Fibroblast of pulmonary artery (primary cell): Measurements from ENCODE around the gene ZG16B.

Source experiments
- DNase-seq: peaks from one replicate; pipeline ENCODE4 v3.0.0-alpha.2; 2010; ENCODE audit warnings: low read depth
- H3K4me3 ChIP-seq: replicated peaks from 2 replicates; pipeline ENCODE4 v1.5.1; 2011; ENCODE audit warnings: low read depth, mild to moderate bottlenecking, control low read depth, low read length, moderate library complexity
- CTCF ChIP-seq: IDR thresholded peaks from 2 replicates; pipeline ENCODE4 v1.5.1; 2011; ENCODE audit warnings: mild to moderate bottlenecking, control low read depth, low read length, inconsistent platforms; ENCODE audit errors: missing control alignments

Gene ZG16B

GRCh38 chr16:2836646-2837508 lies 6.8 kb downstream of the ZG16B start:
- no peak for DNase-seq
- H3K4me3 ChIP-seq, result no peak overlapping the region
- no peak for TF ChIP-seq CTCF

DNA sequence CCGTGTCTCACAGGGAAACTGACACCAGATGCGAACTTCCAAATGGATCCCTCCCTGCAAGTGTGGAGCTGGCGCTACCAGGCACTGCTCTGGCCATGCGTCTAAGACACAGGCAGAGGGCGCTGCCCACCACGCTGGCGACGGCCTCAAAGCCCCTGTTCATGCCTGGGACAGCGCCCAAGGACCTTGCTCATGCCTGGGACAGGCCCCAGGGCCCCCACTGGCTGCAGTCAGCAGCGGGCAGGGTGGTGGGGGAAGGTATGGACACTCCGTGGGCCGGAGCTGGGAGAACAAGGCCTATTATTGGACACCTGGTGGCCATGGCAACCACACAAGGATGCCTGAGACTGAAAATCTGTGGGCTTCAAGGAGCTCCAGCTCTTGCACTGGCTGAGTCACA lies 8.8 kb downstream of the ZG16B start:
- DNase-seq, result peak; percentile 84
- peak; percentile 92 for TF ChIP-seq CTCF
- H3K4me3 ChIP-seq, result no peak overlapping the region

GRCh38 chr16:2839650-2840450 lies 9.7 kb downstream of the ZG16B start:
- no peak for TF ChIP-seq CTCF
- no peak for DNase-seq
- H3K4me3 ChIP-seq, result no peak overlapping the region

- TF ChIP-seq CTCF, result no peak
- H3K4me3 ChIP-seq, result no peak overlapping the region
- DNase-seq, result no peak
These were observed 10.8 kb downstream of the ZG16B start for GRCh38 chr16:2840914-2841313.

DNA sequence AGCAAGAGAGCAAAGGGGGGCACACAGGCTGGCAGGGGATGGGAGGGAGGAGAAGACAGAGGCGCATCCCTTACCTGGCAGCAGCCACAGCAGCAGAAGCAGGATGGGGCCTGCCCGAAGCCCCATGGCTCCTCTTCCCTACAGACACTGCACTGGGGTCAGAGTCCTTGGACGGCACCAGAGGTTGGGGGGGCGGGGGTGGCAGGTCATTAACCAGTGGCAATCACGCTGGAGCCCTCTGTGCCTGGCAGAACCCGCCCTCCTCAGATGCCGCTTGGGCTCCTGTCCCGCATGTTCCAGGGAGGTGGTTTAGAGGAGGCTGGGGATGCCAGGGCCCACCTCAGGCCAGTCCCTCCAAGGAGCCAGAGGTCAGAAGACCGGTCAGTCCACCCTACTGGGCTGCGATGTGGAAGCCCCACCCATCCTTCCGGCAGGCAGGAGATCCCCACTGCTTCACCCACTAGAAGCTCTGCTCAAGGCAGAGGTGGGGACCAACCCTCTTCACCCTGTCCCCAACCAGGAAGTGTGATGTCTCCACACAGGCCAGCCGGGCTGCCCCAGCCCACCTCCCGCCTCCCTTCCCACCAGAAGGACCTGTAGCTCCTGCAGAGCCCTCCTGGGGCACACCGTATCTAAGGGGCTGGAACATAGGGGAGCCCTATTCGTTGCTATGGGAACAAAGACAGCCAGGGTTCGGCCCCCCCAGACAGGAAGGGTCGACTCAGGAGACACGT lies 11.7 kb downstream of the ZG16B start:
- H3K4me3 ChIP-seq, result no peak overlapping the region
- no peak for TF ChIP-seq CTCF
- DNase-seq, result no peak

- peak; percentile 43 for DNase-seq
- peak; percentile 33 for TF ChIP-seq CTCF
- H3K4me3 ChIP-seq, result no peak overlapping the region
These were observed 12.4 kb downstream of the ZG16B start for GRCh38 chr16:2842340-2843000.
